Jurkat, Clone E6-1 (cell line): ENCODE data around the gene CARD9. TPM values are rescaled to one million over a fixed set of nuclear protein-coding genes. Genes with fewer than 3 reads are reported as not detected.
A peak's percentile ranks its signal among the peaks of the same experiment; 100 is the strongest.
"Not testable (repeated sequence)": the region's sequence is repeated elsewhere in the genome, so short reads cannot be mapped to it uniquely, and the experiment has no call there.

Experiments
- DNase-seq: peaks from one replicate; pipeline ENCODE4 v3.0.0-alpha.2; 2011; ENCODE audit warnings: low read depth, low spot score
- H3K4me3 ChIP-seq: 2 replicates; pipeline ENCODE4 v1.5.1; 2011; ENCODE audit warnings: mild to moderate bottlenecking, low read length, control low read depth, moderate library complexity
- polyA plus RNA-seq: library from polyadenylated mRNA; unstranded; fragments of >200 nt; gene quantifications from one replicate; pipeline ENCODE4 v1.2.1, GENCODE V29; 2012; ENCODE audit warnings: missing spikeins; ENCODE audit not compliant: insufficient read length, insufficient read depth

Gene CARD9, protein sequence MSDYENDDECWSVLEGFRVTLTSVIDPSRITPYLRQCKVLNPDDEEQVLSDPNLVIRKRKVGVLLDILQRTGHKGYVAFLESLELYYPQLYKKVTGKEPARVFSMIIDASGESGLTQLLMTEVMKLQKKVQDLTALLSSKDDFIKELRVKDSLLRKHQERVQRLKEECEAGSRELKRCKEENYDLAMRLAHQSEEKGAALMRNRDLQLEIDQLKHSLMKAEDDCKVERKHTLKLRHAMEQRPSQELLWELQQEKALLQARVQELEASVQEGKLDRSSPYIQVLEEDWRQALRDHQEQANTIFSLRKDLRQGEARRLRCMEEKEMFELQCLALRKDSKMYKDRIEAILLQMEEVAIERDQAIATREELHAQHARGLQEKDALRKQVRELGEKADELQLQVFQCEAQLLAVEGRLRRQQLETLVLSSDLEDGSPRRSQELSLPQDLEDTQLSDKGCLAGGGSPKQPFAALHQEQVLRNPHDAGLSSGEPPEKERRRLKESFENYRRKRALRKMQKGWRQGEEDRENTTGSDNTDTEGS
- 0.28 TPM for polyA plus RNA-seq

DNA sequence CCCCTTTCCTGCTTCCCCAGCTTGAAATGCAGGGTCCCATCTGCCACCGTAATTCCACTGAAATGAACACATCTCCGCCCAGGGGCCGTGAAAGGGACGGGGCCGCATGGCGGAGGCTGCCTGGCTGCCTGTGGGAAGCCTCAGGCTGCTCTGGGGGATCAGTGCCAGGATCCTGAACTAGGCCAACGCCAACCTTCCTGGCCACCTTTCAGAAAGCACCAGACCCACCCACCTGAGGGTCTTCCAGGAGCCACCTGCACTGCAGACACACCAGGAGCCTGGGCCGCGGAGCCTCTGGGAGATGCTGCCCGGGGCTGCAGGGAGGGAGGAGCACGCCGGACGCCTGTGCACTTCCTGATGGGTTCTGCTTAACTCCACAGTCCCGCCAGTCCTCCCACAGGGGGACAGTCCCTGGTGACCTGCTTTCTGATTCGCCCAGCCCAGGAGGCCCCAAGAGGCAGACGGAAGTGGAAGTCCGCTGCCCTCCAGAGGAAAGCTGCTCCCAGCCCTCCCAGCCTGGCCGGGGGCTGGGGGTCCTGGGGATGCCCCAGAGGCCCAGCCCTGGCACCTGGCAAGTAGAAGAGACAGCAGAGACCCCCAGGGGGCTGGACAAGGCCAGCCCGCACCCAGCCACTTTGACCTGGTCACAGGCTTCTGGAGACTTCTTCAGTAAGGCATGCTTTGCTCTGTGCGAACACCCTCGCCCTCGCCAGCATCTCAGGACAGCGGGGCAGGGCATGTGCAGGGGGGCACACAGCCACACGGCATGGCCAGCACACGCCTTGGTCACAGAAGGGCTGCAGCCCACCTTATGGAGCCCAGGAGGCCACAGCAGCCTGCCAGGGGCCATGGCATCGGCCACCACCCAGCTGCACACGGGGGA lies at the start of gene CARD9:
Gene CARD9 (minus strand): TSS at position 370 of the 883 bp plus-strand sequence. CDS start 1,591 bp downstream, outside the sequence.
- no peak for DNase-seq
- no peak within 1 kb of the TSS for H3K4me3 ChIP-seq

GRCh38 chr9:136422876-136423275 lies 49.4 kb upstream of the CARD9 start:
- DNase-seq = no peak
- H3K4me3 ChIP-seq = no peak overlapping the region

DNA sequence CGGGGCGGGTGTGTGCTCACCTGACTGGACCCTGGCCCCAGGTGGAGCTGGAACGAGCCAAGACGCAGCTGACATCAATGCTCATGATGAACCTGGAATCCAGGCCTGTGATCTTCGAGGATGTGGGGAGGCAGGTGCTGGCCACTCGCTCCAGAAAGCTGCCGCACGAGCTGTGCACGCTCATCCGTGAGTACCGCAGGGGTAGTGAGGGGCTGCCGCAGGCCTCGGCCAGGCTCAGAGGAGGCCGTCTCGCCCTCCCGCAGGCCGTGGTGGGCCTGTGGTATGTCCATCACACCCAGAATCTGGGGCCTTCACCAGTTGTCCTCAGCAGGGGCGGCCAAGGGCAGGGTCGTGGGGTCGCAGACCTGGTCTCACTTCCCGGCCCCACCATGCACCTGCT lies 48.3 kb upstream of the CARD9 start:
- no peak for DNase-seq
- H3K4me3 ChIP-seq = no peak overlapping the region

- no peak overlapping the region for H3K4me3 ChIP-seq
- no peak for DNase-seq
These were observed 45.6 kb upstream of the CARD9 start for GRCh38 chr9:136419092-136419420.

- no peak overlapping the region for H3K4me3 ChIP-seq
- no peak for DNase-seq
These were observed 45.0 kb upstream of the CARD9 start for GRCh38 chr9:136418182-136419091.

DNA sequence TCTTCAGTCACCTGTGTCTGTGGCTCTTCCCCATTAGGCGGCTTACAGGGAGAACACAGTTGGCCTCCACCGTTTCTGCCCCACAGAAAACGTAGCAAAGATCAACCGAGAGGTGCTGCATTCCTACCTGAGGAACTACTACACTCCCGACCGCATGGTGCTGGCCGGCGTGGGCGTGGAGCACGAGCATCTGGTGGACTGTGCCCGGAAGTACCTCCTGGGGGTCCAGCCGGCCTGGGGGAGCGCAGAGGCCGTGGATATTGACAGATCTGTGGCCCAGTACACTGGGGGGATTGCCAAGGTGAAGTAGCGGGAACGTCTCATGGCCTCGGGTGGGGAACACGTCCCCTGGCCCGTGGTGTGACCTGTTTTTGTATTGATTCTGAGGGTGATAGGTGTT lies 43.4 kb upstream of the CARD9 start:
- DNase-seq = no peak
- H3K4me3 ChIP-seq = no peak overlapping the region

- no peak overlapping the region for H3K4me3 ChIP-seq
- DNase-seq = no peak
These were observed 43.0 kb upstream of the CARD9 start for GRCh38 chr9:136416427-136416826.

DNA sequence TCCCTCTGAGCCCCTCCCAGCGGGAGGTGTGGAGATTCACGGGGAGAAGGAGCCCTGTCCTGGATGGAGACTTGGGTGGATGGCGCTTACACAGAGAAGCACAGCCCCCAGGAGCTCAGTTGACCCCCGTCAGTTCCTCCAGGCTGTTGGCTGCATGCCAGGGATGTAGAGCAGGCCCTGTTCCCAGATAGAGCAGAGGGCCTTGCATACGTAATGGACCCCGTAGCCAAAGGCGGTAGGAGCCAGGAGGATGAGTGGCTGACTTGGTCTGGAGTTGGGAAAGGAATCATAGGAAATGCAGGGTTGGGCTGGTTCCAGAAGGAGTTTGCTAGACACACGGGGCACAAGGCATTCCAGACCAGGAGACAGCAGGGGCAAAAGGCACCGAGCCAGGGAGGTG lies 39.5 kb upstream of the CARD9 start:
- no peak for DNase-seq
- no peak overlapping the region for H3K4me3 ChIP-seq

DNA sequence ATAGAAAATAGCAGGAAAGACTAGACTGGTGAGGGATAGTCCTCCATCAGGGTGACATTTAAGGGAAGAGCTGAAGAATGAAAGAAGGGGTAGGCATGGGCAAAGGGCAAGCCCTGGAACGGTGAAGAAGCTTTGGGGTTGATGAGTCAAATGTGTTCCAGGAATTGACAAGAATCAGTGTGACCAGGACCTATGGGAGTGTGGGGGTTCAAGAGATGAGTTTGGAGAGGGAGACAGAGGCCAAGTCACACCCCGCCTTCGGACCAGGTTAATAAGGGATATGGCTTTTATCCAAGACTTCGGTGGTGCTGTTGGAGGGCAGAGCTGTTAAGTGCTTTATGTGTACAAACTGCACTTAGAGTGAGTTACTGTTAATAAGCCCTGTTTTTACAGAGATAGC lies 37.9 kb upstream of the CARD9 start:
- H3K4me3 ChIP-seq = peak overlapping the region; percentile 93

GRCh38 chr9:136410500-136411287 lies 37.2 kb upstream of the CARD9 start, which contains the start of the genes ENTR1 and PMPCA:
TSS of gene ENTR1 (minus strand) at chr9:136410614. CDS start at chr9:136410397, 217 bp downstream.
TSS of gene PMPCA (plus strand) at chr9:136410658. CDS start at chr9:136410669, 11 bp downstream.
- H3K4me3 ChIP-seq = peak within 1 kb of the TSS; percentile 93
- peak; percentile 82 for DNase-seq

More for the DNA sequence above, 37.9 kb upstream of the CARD9 start:
- no peak for DNase-seq

DNA sequence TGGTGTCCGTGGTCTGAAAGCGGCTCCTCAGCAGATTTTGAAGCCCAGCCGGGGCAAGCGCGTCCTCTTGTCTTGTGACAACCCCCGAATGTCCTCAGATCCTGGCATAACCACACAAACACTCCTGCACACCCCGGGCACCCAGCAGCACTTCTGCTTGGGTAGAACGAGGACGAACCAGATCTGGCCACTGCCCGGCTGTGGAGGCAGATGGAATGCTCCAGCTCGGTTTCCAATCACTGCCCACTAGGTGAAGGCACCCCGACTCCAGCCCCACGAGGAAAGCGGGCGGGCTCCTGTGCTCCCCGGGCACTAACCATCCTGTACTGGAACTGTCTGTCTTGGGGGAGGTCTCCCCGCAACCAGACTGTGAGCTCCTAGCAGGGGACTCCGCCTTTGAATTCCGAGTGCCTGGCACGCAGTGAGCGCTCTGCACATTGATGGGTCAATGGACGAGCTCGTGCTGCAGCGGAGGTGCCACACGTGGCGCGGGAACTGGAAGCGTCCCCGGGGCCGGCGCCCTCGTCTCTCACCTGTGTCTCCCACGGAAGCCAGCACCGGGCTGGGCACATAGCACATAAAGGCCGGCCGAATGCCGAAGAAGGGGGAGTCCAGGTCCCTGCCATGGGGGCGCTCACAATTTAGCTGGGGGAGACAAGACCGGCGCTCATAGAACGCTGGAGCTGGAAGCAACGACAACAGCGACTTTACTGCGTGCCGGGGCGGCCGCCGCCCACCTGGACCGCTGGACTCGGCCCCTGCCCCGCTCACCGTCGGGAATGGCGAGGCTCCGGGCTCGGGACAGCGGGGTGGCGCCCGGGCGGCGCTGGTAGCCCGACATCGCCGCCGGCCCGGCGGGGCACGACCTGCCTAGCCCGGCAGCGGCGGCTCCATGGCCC lies 36.3 kb upstream of the CARD9 start:
- DNase-seq = no peak
- peak overlapping the region; percentile 80 for H3K4me3 ChIP-seq

DNA sequence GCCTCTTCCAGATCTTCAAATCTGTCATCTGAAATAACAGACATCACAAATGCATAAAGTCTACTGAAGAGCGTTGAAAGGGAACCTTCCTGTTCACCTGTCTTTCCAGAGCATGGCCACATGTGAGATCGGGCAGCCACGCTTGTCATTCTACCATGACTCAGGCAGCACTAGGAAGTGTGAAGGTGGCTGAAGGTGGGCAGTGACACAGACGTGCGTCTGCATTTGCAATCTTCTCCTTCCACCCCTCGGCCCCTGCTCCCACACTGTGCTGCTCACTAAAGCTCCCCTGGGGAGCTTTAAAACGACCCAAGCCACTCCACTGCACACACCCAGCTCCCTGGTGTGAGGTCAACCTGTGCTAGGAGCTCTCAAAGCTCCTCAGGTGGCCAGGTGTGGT lies 34.4 kb upstream of the CARD9 start:
- H3K4me3 ChIP-seq = no peak overlapping the region

DNA sequence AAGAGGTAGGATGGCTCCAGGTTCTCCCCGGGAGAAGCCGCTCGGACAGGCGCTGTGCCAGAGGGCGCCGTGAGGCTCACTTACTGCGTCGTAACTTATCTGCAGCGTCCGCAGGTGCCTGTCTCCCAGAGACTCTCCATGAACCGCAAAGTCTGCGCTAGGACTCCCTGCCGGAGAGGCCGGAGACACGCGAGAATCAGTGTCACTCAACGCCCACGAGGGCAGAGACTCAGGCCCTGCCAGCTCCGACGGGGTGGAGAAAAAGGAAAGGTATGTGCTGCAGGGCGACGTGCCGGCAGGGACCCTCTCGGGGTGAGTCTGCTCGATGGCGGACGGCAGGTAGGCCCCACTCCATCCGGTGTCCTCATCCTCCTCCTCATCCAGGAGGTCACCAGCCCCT lies 33.6 kb upstream of the CARD9 start:
- DNase-seq, H3K4me3 ChIP-seq: not testable (repeated sequence)

More for the DNA sequence above, 34.4 kb upstream of the CARD9 start:
- DNase-seq = no peak

- not testable (repeated sequence) for DNase-seq, H3K4me3 ChIP-seq
These were observed 32.4 kb upstream of the CARD9 start for GRCh38 chr9:136405904-136406303.

- no peak overlapping the region for H3K4me3 ChIP-seq
- DNase-seq = no peak
These were observed 32.0 kb upstream of the CARD9 start for GRCh38 chr9:136405481-136405880.

DNA sequence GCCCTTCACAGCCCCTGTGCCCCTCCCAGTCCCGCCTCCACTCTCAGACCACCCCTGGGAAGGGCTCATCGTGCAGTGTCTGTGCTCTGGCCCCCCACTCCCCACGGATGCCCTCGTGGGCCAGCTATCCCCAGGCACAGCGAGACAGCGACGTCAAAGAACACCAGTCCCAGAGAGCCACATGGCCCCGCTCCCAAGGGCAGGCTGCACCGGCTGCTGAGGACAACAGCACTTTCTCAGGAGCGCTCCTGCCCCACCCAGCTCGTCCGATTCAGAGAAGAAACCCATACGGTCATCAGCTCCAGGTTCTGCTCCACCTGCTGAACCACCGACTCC lies 31.3 kb upstream of the CARD9 start:
- no peak for DNase-seq
- H3K4me3 ChIP-seq = no peak overlapping the region
